PC-3 (cell line): Measurements from ENCODE around the gene TDRD1.

Source experiments
- EZH2phosphoT487 ChIP-seq: fragments of 300-600 bp; sonication (generic); IDR thresholded peaks from 2 replicates; pipeline ENCODE4 v1.6.1; 2018; ENCODE audit warnings: mild to moderate bottlenecking, antibody characterized with exemption, low read length, borderline replicate concordance
- TF ChIP-seq, protein P1 (sequence below): fragments of 300-600 bp; sonication (generic); conservative IDR thresholded peaks from 2 replicates; pipeline ENCODE4 v1.5.1; 2017; ENCODE audit warnings: antibody characterized with exemption, low read depth, mild to moderate bottlenecking, low read length

DNA sequence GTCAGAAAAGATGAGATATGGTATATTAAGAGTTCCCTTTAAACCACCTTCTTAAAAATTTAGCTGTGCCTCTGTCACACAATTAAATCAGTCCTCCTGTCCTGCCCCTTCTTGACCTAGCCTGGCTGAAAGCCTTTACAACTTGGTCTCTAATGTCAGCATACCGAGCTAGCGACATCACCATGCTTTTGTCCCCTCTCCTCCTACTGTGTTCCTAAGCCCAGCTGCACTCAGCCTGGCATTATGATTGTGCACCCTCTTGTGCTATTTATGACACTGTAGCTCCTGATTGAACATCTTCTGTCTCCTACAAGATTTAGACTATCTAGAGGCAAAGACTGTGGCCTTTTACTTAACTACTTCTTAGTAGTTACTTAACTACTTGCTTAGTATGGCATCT is 29.2 kb downstream of the TDRD1 start:
- TF ChIP-seq, protein P1, sequence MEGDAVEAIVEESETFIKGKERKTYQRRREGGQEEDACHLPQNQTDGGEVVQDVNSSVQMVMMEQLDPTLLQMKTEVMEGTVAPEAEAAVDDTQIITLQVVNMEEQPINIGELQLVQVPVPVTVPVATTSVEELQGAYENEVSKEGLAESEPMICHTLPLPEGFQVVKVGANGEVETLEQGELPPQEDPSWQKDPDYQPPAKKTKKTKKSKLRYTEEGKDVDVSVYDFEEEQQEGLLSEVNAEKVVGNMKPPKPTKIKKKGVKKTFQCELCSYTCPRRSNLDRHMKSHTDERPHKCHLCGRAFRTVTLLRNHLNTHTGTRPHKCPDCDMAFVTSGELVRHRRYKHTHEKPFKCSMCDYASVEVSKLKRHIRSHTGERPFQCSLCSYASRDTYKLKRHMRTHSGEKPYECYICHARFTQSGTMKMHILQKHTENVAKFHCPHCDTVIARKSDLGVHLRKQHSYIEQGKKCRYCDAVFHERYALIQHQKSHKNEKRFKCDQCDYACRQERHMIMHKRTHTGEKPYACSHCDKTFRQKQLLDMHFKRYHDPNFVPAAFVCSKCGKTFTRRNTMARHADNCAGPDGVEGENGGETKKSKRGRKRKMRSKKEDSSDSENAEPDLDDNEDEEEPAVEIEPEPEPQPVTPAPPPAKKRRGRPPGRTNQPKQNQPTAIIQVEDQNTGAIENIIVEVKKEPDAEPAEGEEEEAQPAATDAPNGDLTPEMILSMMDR, result no peak
- no peak for TF ChIP-seq EZH2phosphoT487
